Ishikawa (cell line): Measurements from ENCODE around the gene CDPF1.

Source experiments
- CEBPB ChIP-seq: IDR thresholded peaks from 2 replicates; pipeline ENCODE4 v1.6.1; 2012
- CREB1 ChIP-seq: IDR thresholded peaks from 2 replicates; pipeline ENCODE4 v1.6.1; 2012; ENCODE audit warnings: low read depth
- EGR1 ChIP-seq: IDR thresholded peaks from 2 replicates; pipeline ENCODE4 v1.6.1; 2012
- EP300 ChIP-seq: IDR thresholded peaks from 2 replicates; pipeline ENCODE4 v1.6.1; 2012; ENCODE audit warnings: borderline replicate concordance
- FOXM1 ChIP-seq: IDR thresholded peaks from 2 replicates; pipeline ENCODE4 v1.6.1; 2012; ENCODE audit warnings: low read depth, borderline replicate concordance
- MAX ChIP-seq: IDR thresholded peaks from 2 replicates; pipeline ENCODE4 v1.6.1; 2012
- NFIC ChIP-seq: IDR thresholded peaks from 2 replicates; pipeline ENCODE4 v1.6.1; 2012
- RAD21 ChIP-seq: IDR thresholded peaks from 2 replicates; pipeline ENCODE4 v1.6.1; 2012; ENCODE audit warnings: low read depth
- REST ChIP-seq: IDR thresholded peaks from 2 replicates; pipeline ENCODE4 v1.6.1; 2012; ENCODE audit warnings: low read depth, mild to moderate bottlenecking
- TAF1 ChIP-seq: IDR thresholded peaks from 2 replicates; pipeline ENCODE4 v1.6.1; 2012; ENCODE audit warnings: low read depth, mild to moderate bottlenecking
- TCF12 ChIP-seq: IDR thresholded peaks from 2 replicates; pipeline ENCODE4 v1.6.1; 2012; ENCODE audit warnings: low read depth
- TEAD4 ChIP-seq: IDR thresholded peaks from 2 replicates; pipeline ENCODE4 v1.6.1; 2012
- USF1 ChIP-seq: IDR thresholded peaks from 2 replicates; pipeline ENCODE4 v1.6.1; 2012
- YY1 ChIP-seq: IDR thresholded peaks from 2 replicates; pipeline ENCODE4 v1.6.1; 2012; ENCODE audit warnings: low read depth
- ZBTB7A ChIP-seq: IDR thresholded peaks from 2 replicates; pipeline ENCODE4 v1.6.1; 2012; ENCODE audit warnings: low read depth

CDPF1 gene

GRCh38 chr22:46276563-46276962, 26.5 kb upstream of the CDPF1 start:
- TF ChIP-seq REST (no peak), CEBPB (no peak), TEAD4 (no peak), YY1 (no peak), TCF12 (no peak), EGR1 (no peak)

GRCh38 chr22:46275455-46276122, 25.5 kb upstream of the CDPF1 start:
- TF ChIP-seq USF1 (peak; percentile 87), REST (no peak)

- no peak for TF ChIP-seq CEBPB
- no peak for TF ChIP-seq FOXM1
- no peak for TF ChIP-seq YY1
- TF ChIP-seq MAX = no peak
- TF ChIP-seq RAD21 = no peak
- no peak for TF ChIP-seq ZBTB7A
- TF ChIP-seq USF1 = no peak
- no peak for TF ChIP-seq TCF12
- TF ChIP-seq NFIC = no peak
- TF ChIP-seq EGR1 = no peak
- no peak for TF ChIP-seq EP300
- TF ChIP-seq REST = no peak
- no peak for TF ChIP-seq TEAD4
- TF ChIP-seq TAF1 = no peak
- no peak for TF ChIP-seq CREB1
Observed at GRCh38 chr22:46274381-46274780, 24.3 kb upstream of the CDPF1 start.

- TF ChIP-seq TAF1 = no peak
- TF ChIP-seq CREB1 = no peak
- TF ChIP-seq EP300 = no peak
- no peak for TF ChIP-seq MAX
- no peak for TF ChIP-seq REST
- TF ChIP-seq EGR1 = no peak
- TF ChIP-seq NFIC = no peak
- TF ChIP-seq CEBPB = no peak
- TF ChIP-seq ZBTB7A = no peak
- TF ChIP-seq USF1 = no peak
- TF ChIP-seq RAD21 = no peak
- no peak for TF ChIP-seq TCF12
- no peak for TF ChIP-seq FOXM1
- no peak for TF ChIP-seq TEAD4
Observed at GRCh38 chr22:46273432-46274148, 23.5 kb upstream of the CDPF1 start.
